Measurements from ENCODE around the gene GPC6.

The GPC6 gene

GRCh38 chr13:94416454-94417080 lies 1190.0 kb downstream of the GPC6 start:
- no peak for DNase-seq (ENCODE audit: low spot score)

- no peak for DNase-seq (ENCODE audit: low spot score)
Observed at GRCh38 chr13:94417294-94417693, 1190.7 kb downstream of the GPC6 start.

- no peak for DNase-seq (ENCODE audit: low spot score)
Observed at GRCh38 chr13:94419304-94419924, 1192.8 kb downstream of the GPC6 start.

- DNase-seq (ENCODE audit: low spot score), result no peak
Observed at GRCh38 chr13:94419925-94420305, 1193.3 kb downstream of the GPC6 start.

- DNase-seq (ENCODE audit: low spot score), result no peak
Observed at GRCh38 chr13:94427313-94427953, 1200.8 kb downstream of the GPC6 start.

GRCh38 chr13:94431574-94431973 lies 1205.0 kb downstream of the GPC6 start:
- no peak for DNase-seq (ENCODE audit: low spot score)

- DNase-seq (ENCODE audit: low spot score), result no peak
Observed at GRCh38 chr13:94431987-94432386, 1205.4 kb downstream of the GPC6 start.

- DNase-seq (ENCODE audit: low spot score), result no peak
Observed at GRCh38 chr13:94433055-94433961, 1206.7 kb downstream of the GPC6 start.

- peak; percentile 38 for DNase-seq (ENCODE audit: low spot score)
Observed at GRCh38 chr13:94435604-94436226, 1209.1 kb downstream of the GPC6 start.

GRCh38 chr13:94444826-94445225 lies 1218.2 kb downstream of the GPC6 start:
- DNase-seq (ENCODE audit: low spot score), result no peak

- no peak for DNase-seq (ENCODE audit: low spot score)
Observed at GRCh38 chr13:94454334-94454733, 1227.7 kb downstream of the GPC6 start.

- no peak for DNase-seq (ENCODE audit: low spot score)
Observed at GRCh38 chr13:94454906-94455305, 1228.3 kb downstream of the GPC6 start.

- DNase-seq (ENCODE audit: low spot score), result no peak
Observed at GRCh38 chr13:94455414-94455813, 1228.8 kb downstream of the GPC6 start.
